Activated T-helper 1 cell treated with anti-CD3 and anti-CD28 coated beads, Interleukin-2, amount 50 U/mL, for 16 hours (primary cell): ENCODE results near the gene TMC4.
"Not testable (repeated sequence)": the region's sequence is repeated elsewhere in the genome, so short reads cannot be mapped to it uniquely, and the experiment has no call there.

Experiments
- DNase-seq, 2 donors: peaks; one replicate each; pipeline ENCODE4 v3.0.0-alpha.2; 2020; ENCODE audit warnings: low read depth in 1 of 2, low spot score in 1 of 2

Gene TMC4

DNA sequence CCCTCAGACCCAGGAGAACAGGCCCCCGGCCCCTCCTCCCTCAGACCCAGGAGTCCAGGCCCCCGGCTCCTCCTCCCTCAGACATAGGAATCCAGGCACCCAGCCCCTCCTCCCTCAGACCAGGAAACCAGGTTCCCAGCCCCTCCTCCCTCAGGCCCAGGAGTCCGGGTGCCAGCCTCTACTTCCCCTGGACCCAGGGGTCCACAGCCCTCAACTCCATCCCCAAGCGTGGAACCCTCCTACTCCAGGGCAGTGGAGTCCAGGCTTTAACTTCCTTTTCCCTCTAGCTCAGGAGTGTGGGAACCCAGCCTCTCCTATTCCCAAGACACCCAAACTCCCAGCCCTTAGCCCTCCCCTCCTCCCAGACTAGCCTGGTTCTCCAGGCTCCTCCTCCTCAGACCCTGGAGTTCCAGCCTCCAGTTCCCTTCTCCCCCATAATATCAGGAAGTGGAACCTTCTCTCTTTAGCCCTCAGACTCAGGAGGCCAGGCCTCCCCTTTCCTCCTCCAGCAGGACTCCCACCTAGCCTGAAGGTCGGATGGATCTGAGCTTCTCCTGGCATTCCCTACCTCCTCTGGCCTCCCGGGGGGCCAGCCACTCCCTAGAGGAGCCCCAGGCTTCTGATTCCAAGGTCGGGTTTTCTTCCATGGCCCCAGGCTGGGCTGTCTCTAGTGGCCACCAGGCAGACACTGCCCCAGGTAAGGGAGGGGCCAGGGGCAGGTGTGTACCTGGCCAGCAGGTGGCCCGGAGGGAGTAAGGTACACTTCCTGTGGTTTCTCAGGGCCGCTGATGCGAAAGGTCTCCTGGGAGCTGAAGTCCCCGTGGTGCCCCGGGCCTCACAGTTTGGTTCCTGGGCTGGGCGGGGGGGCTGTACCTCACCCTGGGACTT lies at the start of gene TMC4:
TSS of gene TMC4 (minus strand) at position 690 of the 888 bp plus-strand sequence. CDS start at position 647, 43 bp downstream.
- DNase-seq, result no peak

- DNase-seq, result not testable (repeated sequence)
Observed at GRCh38 chr19:54221947-54222346, 49.0 kb upstream of the TMC4 start.

- DNase-seq, result not testable (repeated sequence)
Observed at GRCh38 chr19:54219702-54220101, 46.7 kb upstream of the TMC4 start.

DNA sequence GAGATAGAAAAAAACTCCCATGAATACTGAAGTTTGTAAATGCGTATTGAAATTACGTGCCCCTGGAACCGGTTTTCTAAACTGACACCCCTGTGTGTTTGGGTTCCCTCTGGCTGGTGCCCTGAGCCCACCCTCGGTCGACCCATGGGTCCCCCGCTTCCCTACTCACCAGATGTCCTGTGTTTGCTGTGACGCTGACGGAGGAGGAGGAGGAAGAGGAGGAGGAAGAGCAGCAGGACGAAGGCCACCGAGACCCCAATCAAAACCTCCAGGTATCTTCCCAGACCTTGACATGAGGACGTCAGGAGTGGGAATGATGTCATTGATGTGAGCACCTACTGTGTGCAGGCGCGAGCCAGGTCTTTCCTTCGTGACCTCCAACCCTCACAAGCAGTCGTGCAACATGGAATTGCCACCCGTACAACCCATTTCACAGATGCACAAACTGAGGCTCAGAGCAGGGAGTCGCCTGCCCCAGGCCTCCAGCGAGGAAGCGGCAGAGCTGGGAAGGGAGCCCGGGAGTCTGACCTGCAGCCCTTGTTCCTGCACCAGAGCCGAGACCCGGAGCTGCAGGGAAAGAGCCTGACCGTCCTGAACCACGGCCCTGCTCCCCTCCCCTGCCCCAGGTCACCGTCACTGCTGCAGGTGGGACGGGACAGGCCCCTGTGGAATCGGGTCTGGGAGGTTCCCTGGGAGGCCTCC lies 46.2 kb upstream of the TMC4 start:
- no peak for DNase-seq

DNA sequence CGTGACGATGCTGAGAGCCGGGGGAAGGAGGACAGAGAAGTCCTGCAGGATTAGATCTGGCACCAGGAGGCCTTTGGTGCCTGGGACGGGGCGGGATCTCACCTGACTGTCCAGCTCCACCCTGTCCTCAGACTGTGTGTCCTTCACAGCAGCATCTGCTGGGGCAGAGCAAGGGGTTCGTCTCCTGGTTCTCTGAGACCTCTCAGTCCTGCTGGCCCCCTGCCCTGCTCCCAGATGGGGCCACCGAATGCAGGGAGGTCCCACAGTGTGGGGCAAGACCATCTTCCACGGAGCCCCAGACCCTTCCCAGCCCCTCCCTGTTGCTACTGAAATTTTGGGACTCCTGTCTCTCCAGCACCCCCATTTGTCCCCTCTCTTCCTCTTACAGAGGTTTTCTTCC lies 45.3 kb upstream of the TMC4 start:
- no peak for DNase-seq

- DNase-seq, result not testable (repeated sequence)
Observed at GRCh38 chr19:54217517-54218247, 44.7 kb upstream of the TMC4 start.

DNA sequence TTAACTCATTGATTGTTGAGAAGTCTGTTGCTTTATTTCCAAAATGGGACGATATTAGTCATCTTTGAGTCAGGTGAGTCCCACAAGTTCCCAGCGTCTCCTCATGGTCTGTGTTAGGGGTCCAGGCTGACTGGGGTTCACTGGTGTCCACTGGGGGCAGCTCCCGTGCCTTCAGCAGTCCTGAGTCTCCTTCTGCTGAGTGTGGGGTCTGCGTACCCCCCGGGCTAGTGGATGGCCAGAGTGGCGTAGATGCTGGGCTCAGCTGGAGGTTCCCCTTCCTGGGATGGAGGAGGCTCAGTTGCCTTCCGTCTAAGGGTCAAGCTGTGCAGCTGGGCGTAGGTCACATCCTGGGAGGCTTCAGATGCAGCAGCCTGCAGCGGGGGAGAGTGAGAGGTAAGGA lies 43.9 kb upstream of the TMC4 start:
- DNase-seq, result no peak

DNA sequence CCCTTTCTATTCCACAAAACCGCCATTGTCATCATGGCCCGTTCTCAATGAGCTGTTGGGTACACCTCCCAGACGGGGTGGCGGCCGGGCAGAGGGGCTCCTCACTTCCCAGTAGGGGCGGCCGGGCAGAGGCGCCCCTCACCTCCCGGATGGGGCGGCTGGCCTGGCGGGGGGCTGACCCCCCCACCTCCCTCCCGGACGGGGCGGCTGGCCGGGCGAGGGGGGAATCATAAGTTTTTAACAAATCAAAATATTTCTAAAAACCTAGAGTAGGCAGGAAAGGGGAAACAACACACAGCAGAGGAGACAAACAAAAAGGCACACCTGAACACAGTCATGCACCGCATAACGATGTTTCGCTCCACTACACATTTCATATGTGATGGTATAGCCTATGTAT lies 41.8 kb upstream of the TMC4 start:
- DNase-seq, result not testable (repeated sequence)

DNA sequence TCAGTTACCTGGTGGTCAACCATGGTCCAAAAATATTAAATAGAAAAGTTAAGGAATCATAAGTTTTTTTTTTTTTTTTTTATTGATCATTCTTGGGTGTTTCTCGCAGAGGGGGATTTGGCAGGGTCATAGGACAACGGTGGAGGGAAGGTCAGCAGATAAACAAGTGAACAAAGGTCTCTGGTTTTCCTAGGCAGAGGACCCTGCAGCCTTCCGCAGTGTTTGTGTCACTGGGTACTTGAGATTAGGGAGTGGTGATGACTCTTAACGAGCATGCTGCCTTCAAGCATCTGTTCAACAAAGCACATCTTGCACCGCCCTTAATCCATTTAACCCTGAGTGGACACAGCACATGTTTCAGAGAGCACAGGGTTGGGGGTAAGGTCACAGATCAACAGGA lies 41.3 kb upstream of the TMC4 start:
- DNase-seq, result not testable (repeated sequence)

GRCh38 chr19:54211235-54211634 lies 38.3 kb upstream of the TMC4 start:
- DNase-seq, result no peak

DNA sequence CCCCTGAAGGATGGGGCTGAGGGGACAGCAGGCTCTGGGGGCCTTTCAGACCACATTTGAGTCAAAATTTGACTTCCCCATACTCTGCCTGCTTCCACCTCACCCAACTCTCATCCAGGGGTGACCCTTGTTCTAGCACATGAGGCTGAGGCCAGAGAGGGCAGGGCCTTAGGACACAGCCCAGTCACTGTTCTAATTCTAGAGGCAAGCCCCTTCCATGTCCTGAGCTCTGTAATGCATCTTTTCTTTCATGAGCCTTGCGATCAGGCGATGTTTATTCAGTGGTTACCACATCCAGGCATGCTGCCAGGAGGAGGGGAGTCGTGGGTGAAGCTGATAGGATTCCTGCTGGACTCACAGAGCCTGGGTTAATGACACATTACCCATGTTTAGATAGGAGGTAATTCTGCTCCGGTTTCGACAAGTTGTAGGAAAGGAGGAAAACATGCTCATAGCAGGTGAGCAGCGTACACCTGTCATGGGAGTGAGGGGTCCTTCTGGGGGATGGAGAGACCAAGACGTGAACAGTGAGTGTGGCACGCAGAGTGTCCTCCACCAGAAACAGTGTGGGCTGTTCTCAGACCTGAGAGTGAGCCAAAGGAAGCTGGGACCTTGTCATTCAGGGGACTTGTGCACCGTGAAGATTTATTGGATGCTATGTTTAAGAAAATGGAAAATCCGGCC lies 37.0 kb upstream of the TMC4 start:
- DNase-seq, result no peak

DNA sequence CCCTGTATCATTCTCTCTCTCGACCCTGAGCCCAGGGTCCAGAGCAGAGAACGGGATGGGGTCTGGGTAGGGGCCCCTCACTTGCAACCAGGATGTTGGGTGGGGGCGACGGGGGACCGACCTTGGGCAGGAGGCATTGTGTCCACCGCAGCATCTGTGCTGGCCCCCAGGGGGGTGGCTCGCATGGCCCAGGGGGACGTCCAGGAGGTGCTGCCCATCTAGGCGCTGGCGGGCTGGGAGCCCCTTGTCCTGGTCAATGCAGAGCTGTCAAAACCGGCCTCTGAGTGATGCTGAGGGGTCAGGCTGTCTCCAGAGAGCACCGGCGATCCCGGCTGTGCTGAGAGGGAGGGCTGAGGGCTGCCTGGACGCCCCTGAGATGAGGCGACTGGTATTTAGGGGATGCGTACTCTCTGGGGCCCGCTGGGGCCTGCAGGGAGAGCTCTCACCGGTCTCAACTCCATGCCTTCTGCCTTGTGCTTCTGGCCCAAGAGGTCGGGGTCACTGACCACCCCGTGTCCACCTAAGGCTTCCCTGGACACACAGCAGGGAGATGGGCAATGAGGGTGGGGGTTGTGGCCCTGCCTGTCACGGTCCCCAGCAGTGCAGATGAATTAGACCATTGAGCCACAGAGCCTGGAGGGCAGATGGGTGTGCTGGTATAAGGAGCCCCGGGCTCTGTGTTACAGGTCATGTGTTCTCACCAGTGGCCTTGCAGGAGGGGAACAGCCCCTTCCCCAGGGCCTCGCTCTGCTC lies 36.3 kb upstream of the TMC4 start:
- DNase-seq, result no peak

DNA sequence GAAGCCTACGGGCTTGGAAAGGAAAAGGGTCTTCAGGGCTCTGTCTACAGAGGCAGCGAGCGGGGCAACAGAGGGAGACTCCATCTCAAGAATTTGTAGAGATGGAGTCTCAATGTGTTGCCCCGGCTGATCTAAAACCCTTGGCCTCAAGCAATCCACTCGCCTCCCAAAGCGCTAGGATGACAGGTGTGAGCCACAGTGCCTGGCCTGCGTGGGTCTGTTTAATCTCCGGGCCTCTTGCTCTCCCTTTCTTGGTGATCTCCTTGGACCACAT lies 35.8 kb upstream of the TMC4 start:
- no peak for DNase-seq

DNA sequence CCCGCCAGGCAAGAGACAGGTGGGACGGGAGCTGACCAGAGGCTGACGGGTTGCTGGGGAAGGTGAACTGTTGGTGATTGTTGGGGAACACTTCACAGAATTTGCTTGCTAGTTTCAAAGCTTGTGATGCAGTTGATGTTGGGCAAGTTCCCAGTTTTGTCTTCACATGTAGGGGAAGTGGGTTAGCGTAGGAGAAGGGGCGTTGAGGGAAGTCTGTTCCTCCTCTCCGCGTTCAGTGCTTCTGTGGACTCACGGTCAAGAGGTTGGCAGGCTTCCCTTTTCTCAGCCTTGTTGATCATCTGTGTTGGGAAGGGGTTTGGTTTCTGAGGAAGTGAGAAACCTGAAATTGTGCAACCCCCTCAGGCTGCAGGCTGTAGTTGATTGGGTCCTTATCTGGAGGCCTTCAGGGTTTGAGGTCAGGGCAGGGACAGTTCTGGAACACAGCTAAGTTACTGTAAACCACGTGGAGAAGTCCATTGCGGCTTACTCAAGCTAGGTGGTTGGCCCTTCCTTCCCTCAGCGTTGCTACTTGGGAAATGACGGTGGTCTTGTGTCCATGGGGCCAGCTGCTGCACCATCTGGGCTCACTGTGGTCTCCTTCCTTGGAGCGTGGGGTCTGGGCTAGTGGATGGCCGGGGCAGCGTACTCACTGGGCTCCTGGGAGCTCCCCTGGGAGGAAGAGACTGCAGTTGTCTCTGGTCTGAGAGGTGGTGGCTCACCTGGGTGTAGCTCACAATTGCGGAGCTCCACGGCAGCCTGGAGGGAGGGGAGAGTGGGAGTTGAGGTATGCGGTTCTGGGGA lies 35.2 kb upstream of the TMC4 start:
- no peak for DNase-seq

DNA sequence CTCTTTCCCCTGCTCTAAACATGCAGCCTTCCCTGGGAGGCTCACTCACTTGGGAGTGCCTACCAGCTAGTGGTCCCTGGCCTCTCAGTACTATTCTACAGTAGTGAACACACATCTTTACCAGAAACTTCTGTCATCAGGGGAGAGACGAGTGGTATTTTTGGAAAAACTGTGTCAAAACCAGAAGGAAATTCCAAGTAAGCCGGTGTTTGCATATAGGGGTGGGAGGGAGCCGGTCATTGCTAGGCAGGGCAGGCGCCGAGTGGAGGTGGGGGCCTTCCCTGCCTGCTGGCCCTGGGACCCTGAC lies 34.7 kb upstream of the TMC4 start:
- no peak for DNase-seq

- not testable (repeated sequence) for DNase-seq
Observed at GRCh38 chr19:54207193-54207592, 34.2 kb upstream of the TMC4 start.

GRCh38 chr19:54206831-54207177 lies 33.8 kb upstream of the TMC4 start:
- no peak for DNase-seq

- DNase-seq, result no peak
Observed at GRCh38 chr19:54206030-54206830, 33.3 kb upstream of the TMC4 start.

DNA sequence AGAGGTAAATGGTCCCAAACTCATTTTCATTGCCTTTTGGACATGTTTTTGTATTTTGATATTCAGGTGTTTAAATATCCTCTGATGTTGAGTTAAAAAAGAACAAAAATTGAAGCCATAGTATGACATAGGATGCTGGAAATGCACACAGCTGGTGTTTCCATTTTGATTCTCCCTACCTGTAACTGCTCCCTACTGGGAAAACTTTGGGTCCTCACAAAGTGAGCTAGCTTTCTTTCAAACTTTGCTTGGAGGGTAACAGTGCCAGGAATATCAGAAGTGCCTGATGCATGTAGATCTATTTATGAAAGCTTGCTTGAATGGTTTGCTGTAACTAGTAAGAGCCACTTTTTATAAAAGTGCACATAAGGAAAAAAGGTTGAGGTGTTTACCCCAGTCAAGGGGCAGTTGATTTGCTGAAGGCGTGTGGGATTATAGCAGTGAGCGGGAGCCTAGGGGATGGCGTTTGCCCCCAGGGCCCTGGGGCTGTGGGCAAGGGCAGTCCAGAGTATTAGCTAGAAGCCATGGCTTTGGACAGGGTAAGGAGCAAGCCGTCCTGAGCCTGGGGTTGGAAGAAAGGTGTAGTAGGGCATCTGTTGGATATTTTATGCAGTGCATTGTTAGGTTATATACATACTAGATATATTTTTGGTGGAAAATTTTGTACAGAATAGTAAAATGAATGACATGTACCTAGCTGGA lies 32.0 kb upstream of the TMC4 start:
- no peak for DNase-seq
